SK-MEL-5 (cell line): Measurements from ENCODE around the gene AKR1A1. TPM values are rescaled to one million over a fixed set of nuclear protein-coding genes. Genes with fewer than 3 reads are reported as not detected.
"Not testable (repeated sequence)": the region's sequence is repeated elsewhere in the genome, so short reads cannot be mapped to it uniquely, and the experiment has no call there.

Experiments
- DNase-seq: peaks from one replicate; pipeline ENCODE4 v3.0.0-alpha.2; 2016; ENCODE audit warnings: low read depth, low spot score
- in situ Hi-C: cut with HindIII; loops from 2 replicates; pipeline ENCODE4 v1.10.0; 2016; ENCODE audit warnings: low sequenced_read_pairs, high pct_unique_total_duplicates, low pct_unique_long_range_greater_than_20kb
- total RNA-seq: library from RNA; depleted of rRNA; stranded (reverse); fragments of >200 nt; shearing (Covaris generic); gene quantifications from 2 replicates; pipeline ENCODE4 v1.2.3, GENCODE V29; 2014

AKR1A1 gene
- total RNA-seq, 1 experiment from 2014 or later, result 53.3 TPM

GRCh38 chr1:45521413-45522323 lies 29.0 kb upstream of the AKR1A1 start, which contains the start of gene PRDX1:
PRDX1 (minus strand) TSS chr1:45521884; CDS start chr1:45519043, 2,841 bp downstream.
- peak; percentile 96 for DNase-seq
- in situ Hi-C loops, result no loop called here

- in situ Hi-C loops, result no loop called here
- DNase-seq, result no peak
These were observed 28.1 kb upstream of the AKR1A1 start for GRCh38 chr1:45522324-45523104.

GRCh38 chr1:45523516-45523915 lies 27.1 kb upstream of the AKR1A1 start:
- DNase-seq, in situ Hi-C loops: not testable (repeated sequence)

GRCh38 chr1:45523975-45524374 lies 26.7 kb upstream of the AKR1A1 start:
- in situ Hi-C loops, DNase-seq: not testable (repeated sequence)

- DNase-seq, result no peak
- in situ Hi-C loops, result no loop called here
These were observed 24.4 kb upstream of the AKR1A1 start for GRCh38 chr1:45526135-45526644.

- no peak for DNase-seq
- in situ Hi-C loops, result no loop called here
These were observed 19.9 kb upstream of the AKR1A1 start for GRCh38 chr1:45530632-45531135.

GRCh38 chr1:45531873-45532272 lies 18.8 kb upstream of the AKR1A1 start:
- no peak for DNase-seq

GRCh38 chr1:45535988-45536766 lies 14.4 kb upstream of the AKR1A1 start:
- in situ Hi-C loops, result no loop called here
- no peak for DNase-seq

More at GRCh38 chr1:45531873-45532272, 18.8 kb upstream of the AKR1A1 start:
- in situ Hi-C loops, result no loop called here

- DNase-seq, result no peak
- in situ Hi-C loops, result no loop called here
These were observed 13.7 kb upstream of the AKR1A1 start for GRCh38 chr1:45536886-45537285.

GRCh38 chr1:45541193-45541592 lies 9.4 kb upstream of the AKR1A1 start:
- in situ Hi-C loops, result no loop called here

GRCh38 chr1:45542591-45542990 lies 8.0 kb upstream of the AKR1A1 start:
- no peak for DNase-seq
- in situ Hi-C loops, result no loop called here

More at GRCh38 chr1:45541193-45541592, 9.4 kb upstream of the AKR1A1 start:
- no peak for DNase-seq

- DNase-seq, result peak; percentile 43
- in situ Hi-C loops, result no loop called here
These were observed 6.8 kb upstream of the AKR1A1 start for GRCh38 chr1:45543581-45544417.

- no peak for DNase-seq
- in situ Hi-C loops, result no loop called here
These were observed 6.1 kb upstream of the AKR1A1 start for GRCh38 chr1:45544530-45544929.

GRCh38 chr1:45545019-45545493 lies 5.6 kb upstream of the AKR1A1 start:
- no peak for DNase-seq
- in situ Hi-C loops, result no loop called here

- in situ Hi-C loops, result no loop called here
- no peak for DNase-seq
These were observed 4.9 kb upstream of the AKR1A1 start for GRCh38 chr1:45545553-45546310.

GRCh38 chr1:45551684-45552083 lies 1.1 kb downstream of the AKR1A1 start:
- no peak for DNase-seq
- in situ Hi-C loops, result no loop called here
